ENCODE data around the gene CELSR1. TPM values are rescaled to one million over a fixed set of nuclear protein-coding genes. Genes with fewer than 3 reads are reported as not detected.

CELSR1 gene
- total RNA-seq, 3 donors from 2014 or later: 1.9 to 4.2 (median 2.5) TPM

- Histone ChIP-seq H3K9me3 (no peaks in the 10 kb centered on the region), H3K36me3 (ENCODE audit: low read depth) (no peaks in the 10 kb centered on the region), H3K4me3 (no peak overlapping the region), H3K4me1 (ENCODE audit: low read depth) (peaks cover 86% of the 10 kb centered on the region)
- intact Hi-C loops (cut with DNase I, micrococcal nuclease): no loop called here
- DNase-seq (peak; percentile 12 to 51 (median 32)), ATAC-seq (no peak)
- no peak for TF ChIP-seq CTCF (IDR thresholded peaks at IDR 0.05)
Measured at GRCh38 chr22:46584081-46584921, 46.9 kb upstream of the CELSR1 start.

- H3K4me1 ChIP-seq (ENCODE audit: low read depth): peaks cover 93% of the 10 kb centered on the region
- ATAC-seq: no peak
- no peaks in the 10 kb centered on the region for H3K36me3 ChIP-seq (ENCODE audit: low read depth)
- no peak overlapping the region for H3K4me3 ChIP-seq
- peak in 2 of 3 donors; percentile 27 to 46 for DNase-seq
- intact Hi-C loops (cut with DNase I, micrococcal nuclease): no loop called here
- no peak for TF ChIP-seq CTCF (IDR thresholded peaks at IDR 0.05)
- H3K9me3 ChIP-seq: no peaks in the 10 kb centered on the region
Measured at GRCh38 chr22:46583571-46583970, 46.2 kb upstream of the CELSR1 start.

- TF ChIP-seq CTCF (IDR thresholded peaks at IDR 0.05): no peak
- H3K36me3 ChIP-seq (ENCODE audit: low read depth): no peaks in the 10 kb centered on the region
- H3K4me1 ChIP-seq (ENCODE audit: low read depth): peaks cover 88% of the 10 kb centered on the region
- ATAC-seq (peak; percentile 69), DNase-seq (peak; percentile 72 to 83 (median 77))
- no peak overlapping the region for H3K4me3 ChIP-seq
- intact Hi-C loops (cut with DNase I, micrococcal nuclease): no loop called here
- H3K9me3 ChIP-seq: no peaks in the 10 kb centered on the region
Measured at GRCh38 chr22:46582281-46582933, 45.0 kb upstream of the CELSR1 start.

- peaks cover 82% of the 10 kb centered on the region for H3K4me1 ChIP-seq (ENCODE audit: low read depth)
- ATAC-seq (peak; percentile 42), DNase-seq (peak; percentile 66 to 79 (median 74))
- H3K9me3 ChIP-seq: no peaks in the 10 kb centered on the region
- no peak overlapping the region for H3K4me3 ChIP-seq
- no peaks in the 10 kb centered on the region for H3K36me3 ChIP-seq (ENCODE audit: low read depth)
- TF ChIP-seq CTCF (IDR thresholded peaks at IDR 0.05): no peak
- intact Hi-C loops (cut with DNase I, micrococcal nuclease): no loop called here
Measured at GRCh38 chr22:46581538-46582244, 44.3 kb upstream of the CELSR1 start.

- H3K4me3 ChIP-seq: no peak overlapping the region
- no peak for ATAC-seq
- no peak for TF ChIP-seq CTCF (IDR thresholded peaks at IDR 0.05)
- peaks cover 79% of the 10 kb centered on the region for H3K4me1 ChIP-seq (ENCODE audit: low read depth)
- intact Hi-C loops (cut with DNase I, micrococcal nuclease): no loop called here
- peak in 1 of 3 donors; percentile 31 for DNase-seq
- no peaks in the 10 kb centered on the region for H3K36me3 ChIP-seq (ENCODE audit: low read depth)
- H3K9me3 ChIP-seq: no peaks in the 10 kb centered on the region
Measured at GRCh38 chr22:46580940-46581537, 43.6 kb upstream of the CELSR1 start.
